GM18520 (cell line): ENCODE results near the gene CUL4B.
A peak's percentile ranks its signal among the peaks of the same experiment; 100 is the strongest.
"Not testable (repeated sequence)": the region's sequence is repeated elsewhere in the genome, so short reads cannot be mapped to it uniquely, and the experiment has no call there.

Source experiments
- ATAC-seq: cut with Tn5 transposase; IDR thresholded peaks from one replicate; pipeline ENCODE4 v1.9.1; 2021; ENCODE audit not compliant: unreplicated experiment

CUL4B gene

DNA sequence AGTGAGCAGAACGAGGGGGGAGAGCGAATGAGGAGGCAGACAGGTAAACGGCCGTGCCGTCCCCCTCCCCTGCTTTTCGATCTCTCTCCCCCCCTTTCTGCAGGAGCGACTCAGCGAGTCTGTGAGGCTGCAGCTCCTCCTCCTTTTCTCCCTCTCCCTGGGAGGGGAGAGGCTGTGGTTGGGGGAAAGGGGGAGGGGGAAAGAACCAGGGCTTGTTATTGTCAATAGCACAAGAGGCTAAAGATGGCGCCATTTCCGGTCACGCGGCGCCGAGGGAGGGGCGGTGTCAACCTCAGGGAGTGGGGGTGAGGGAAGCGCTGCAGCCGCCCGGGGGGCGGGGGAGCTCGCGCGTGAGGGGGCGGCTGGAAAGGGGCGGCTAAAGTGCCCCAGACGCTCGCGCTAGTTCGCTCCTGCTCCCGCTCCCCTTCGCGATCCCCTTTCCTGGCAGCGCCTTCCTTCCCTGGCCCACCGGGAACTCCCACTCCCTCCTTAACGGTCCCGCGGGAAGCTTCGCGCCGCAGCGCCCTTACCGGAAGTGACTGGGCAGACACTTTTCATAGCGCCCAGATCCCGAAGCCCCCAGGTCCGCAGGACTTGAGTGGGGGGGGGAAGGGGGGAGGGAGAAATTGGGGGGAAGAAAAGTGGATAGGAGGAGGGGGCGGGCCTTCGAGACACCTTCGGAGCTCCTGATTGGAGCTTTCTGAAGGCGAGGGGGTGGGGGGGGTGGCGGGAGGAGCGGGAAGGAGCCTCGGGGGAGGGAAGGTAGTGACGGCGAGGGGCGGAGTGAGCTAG lies at the start of gene CUL4B:
Gene CUL4B, minus strand, starts transcription at position 121 of the 792 bp plus-strand sequence. CDS start 324 bp downstream, outside the sequence.
- ATAC-seq, result peak; percentile 70

- no peak for ATAC-seq
These were observed 43.6 kb upstream of the CUL4B start for GRCh38 chrX:120604361-120604782.

DNA sequence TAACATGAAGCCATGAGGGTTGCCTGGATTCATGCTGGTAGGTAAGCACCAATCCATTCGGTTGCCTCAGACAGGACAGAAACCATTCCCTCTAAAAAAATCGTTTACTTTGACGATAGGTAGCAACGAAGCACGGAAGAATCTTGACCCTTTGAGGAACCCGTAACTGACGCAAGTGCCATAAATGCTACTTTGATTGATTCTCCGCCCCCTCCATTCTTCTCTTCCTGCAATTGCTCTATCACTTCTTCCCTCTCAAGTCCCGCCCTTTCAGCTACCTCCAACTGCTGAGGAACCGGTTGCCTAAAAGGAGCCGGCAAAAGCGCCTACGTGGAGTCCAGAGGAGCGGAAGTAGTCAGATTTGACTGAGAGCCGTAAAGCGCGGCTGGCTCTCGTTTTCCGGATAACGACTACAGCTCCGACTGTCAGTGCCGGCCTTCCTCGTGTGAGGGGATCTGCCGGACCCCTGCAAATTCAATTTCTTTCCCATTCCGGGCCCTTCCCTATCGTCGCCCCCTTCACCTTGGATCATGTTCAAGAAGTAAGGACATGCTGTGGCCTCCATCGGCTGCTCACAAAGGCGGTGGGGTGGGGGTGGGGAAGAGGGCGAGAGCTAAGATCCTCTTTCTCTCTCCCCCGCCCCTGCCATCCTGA lies 43.1 kb upstream of the CUL4B start, which contains the start of gene MCTS1:
Gene MCTS1, plus strand, starts transcription at position 395 of the 654 bp plus-strand sequence. Its CDS starts 136 bp downstream, at position 531.
- peak; percentile 85 for ATAC-seq

GRCh38 chrX:120585702-120586101 lies 24.9 kb upstream of the CUL4B start:
- no peak for ATAC-seq

GRCh38 chrX:120575379-120576114 lies 14.8 kb upstream of the CUL4B start:
- ATAC-seq, result no peak

DNA sequence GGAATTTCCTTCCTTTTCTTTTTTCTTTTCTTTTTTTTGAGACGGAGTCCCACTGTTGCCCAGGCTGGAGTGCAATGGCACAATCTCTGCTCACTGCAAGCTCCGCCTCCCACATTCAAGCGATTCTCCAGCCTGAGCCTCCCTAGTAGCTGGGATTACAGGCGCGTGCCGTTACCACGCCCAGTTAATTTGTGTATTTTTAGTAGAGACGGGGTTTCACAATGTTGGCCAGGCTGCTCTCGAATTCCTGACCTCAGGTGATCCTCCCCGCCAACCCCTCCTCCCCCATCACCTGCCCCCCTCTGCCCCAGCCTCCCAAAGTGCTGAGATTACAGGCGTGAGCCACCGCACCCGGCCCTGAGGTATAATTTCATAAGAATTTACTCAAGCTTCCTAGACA lies 13.0 kb upstream of the CUL4B start:
- not testable (repeated sequence) for ATAC-seq

- ATAC-seq, result no peak
These were observed 9.3 kb upstream of the CUL4B start for GRCh38 chrX:120570011-120570600.

- no peak for ATAC-seq
These were observed 7.8 kb upstream of the CUL4B start for GRCh38 chrX:120568609-120569008.

- ATAC-seq, result no peak
These were observed 7.3 kb upstream of the CUL4B start for GRCh38 chrX:120568035-120568434.

GRCh38 chrX:120566817-120567216 lies 6.1 kb upstream of the CUL4B start:
- no peak for ATAC-seq

DNA sequence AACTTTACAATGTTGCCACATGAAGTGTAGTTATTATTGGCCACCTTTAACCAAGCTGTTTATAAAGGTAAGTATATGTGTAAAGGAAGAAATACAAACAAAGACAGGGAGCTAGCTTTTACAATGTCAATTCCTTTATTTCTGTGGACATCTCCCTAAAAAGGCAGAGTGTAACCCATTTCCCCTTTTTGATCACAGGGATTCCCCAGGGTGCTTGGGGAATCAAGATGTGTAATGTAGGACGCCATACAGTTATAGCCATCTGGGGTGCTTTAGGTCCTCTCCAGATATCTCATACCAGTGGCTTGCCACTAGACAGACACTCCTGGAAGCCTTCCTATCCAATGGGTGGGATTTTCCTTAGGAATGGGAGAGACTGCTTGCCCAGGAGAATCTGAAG lies 4.2 kb upstream of the CUL4B start:
- ATAC-seq, result no peak

GRCh38 chrX:120562569-120562926 lies 1.8 kb upstream of the CUL4B start:
- no peak for ATAC-seq

DNA sequence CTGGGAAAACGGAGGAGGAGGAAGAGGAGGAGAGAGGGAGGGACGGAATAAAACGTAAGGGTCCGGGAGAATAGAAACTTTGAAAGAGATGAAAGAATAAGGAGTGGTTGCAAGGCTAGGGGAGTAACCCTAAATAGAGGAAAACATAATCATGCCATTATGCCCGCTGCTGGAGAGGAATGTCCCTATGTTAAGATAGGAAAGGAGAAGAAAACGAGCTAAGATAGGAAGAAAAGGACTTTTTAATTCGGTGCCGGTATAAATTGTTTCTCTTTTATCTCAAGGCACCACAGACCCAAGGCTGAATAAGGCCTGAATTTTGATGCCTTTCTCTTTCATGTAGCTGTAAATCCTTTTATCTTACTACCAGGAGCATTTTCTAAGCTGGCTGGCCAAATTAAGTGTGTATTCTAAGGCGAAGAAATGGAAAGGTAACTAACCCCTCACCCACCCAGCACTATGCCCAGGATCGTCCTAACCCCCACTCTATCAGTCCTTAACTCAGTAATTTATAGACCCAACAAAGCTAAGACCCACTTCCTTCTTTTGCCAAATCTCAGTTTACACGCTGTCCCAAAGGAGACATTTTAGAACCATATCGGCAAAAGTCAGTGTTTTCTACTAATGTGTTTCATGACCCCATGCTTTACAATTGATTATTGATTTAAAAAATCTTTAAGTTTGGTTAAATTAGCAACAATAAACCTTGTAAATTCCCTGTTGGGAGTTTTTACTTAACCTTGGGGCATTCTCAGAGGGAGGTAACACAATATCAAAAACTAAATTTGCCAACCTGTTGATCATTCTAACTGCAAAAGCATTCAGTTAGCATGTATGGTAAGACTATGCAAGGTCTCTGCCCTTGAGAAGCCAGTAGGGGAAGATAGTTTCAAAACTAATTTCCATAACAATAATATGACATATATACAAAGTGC lies 1.1 kb upstream of the CUL4B start:
- ATAC-seq, result no peak

DNA sequence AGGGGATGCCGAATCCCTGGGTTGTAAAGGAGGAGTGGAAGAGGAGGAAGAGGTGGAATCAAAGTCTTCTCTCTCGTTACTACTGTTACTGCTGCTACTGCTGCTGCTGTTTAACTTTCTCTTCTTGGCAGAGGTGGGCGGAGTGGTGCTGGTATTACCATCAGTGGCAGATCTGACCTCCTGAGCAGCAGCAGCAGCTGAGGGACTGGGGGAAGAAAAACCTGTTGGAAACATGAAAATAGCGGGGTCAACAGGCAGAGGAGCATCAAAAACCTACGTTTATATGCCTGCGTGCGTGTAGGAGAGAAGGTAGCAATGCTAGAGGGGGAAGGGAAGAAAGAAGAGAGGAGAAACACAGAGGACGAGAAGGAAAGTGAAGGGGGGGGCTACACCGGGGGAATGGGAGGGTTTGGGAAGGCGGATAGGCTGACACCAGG lies 339 bp downstream of the CUL4B start:
- ATAC-seq, result no peak

DNA sequence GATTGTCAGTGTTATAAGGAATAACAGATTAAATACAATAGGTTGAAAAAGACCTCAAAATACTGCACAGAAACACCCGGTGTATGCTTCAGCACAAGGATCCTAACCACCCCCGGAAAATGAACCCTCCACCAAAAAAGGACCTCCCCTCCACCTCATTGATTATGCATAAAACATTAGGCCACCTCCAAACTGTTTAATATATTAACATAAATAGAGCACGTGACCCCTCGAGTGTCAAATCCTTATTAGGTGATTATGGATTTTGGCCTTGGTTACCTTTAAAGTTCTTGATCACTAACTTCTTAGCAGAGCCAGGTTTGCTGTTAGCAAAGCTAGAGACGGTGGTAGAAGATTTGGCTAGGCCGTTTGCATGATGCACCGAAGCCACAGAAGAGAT lies 958 bp downstream of the CUL4B start:
- no peak for ATAC-seq

DNA sequence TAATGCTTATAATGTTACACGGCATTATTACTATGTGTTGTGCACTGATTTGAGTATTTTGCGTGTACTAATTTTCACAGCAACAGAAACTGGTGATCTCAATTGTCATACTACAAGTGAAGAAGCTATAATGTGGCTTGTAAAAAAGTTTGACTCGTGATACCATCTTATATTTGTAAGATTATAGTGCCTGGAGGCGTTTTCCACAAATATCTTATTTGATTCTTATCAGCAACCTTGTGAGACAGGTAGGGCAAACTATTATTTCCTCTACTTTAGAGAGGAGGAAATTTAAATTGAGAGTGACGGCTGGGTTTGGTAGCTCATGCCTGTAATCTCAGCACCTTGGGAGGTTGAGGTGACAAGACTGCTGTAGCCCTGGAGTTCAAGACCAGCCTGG lies 4.5 kb downstream of the CUL4B start:
- ATAC-seq, result no peak

GRCh38 chrX:120549483-120550452 lies 11.0 kb downstream of the CUL4B start:
- ATAC-seq, result no peak

DNA sequence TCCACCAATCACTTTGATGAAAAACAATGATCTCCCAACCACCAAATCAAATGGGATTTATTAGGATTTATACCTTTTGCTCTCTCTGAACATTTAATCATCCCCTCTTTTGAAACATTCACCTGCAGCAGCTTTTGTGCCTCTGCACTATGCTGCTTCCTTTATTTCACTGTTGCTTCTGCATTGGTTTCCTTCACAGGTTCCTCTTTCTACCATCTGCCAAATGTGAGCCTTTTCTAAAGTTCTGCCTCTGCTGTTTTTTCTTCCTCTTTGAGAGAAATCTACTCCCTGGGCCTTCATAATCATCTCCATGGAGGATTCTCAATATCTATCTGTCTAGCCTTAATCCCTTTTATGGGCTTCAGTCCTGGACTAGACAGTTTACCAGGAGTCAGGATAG lies 24.7 kb downstream of the CUL4B start:
- no peak for ATAC-seq
